Kidney epithelial cell (primary cell): ENCODE results near the gene SORT1. TPM values are rescaled to one million over a fixed set of nuclear protein-coding genes. Genes with fewer than 3 reads are reported as not detected.

Source experiments
- DNase-seq: peaks from one replicate; pipeline ENCODE4 v3.0.0-alpha.2; 2010; ENCODE audit warnings: low read depth
- H3K27me3 ChIP-seq: 2 replicates; pipeline ENCODE4 v1.6.0; 2011; ENCODE audit warnings: low read length; ENCODE audit not compliant: control insufficient read depth, insufficient read depth
- H3K36me3 ChIP-seq: 2 replicates; pipeline ENCODE4 v1.5.1; 2011; ENCODE audit warnings: low read length; ENCODE audit not compliant: control insufficient read depth, insufficient read depth
- H3K4me3 ChIP-seq: 2 replicates; pipeline ENCODE4 v1.5.1; 2011; ENCODE audit warnings: low read depth, mild to moderate bottlenecking, control low read depth, low read length
- total RNA-seq: library from RNA; depleted of rRNA; stranded (reverse); fragments of >200 nt; gene quantifications from 2 replicates; pipeline ENCODE4 v1.2.3, GENCODE V29; 2015
- TF ChIP-seq, protein P1 (sequence below): IDR thresholded peaks from 2 replicates; pipeline ENCODE4 v1.5.1; 2011; ENCODE audit warnings: mild to moderate bottlenecking, moderate library complexity, low read length, control low read depth, inconsistent platforms; ENCODE audit not compliant: insufficient read depth, poor library complexity, severe bottlenecking

The SORT1 gene
- total RNA-seq, 1 donor from 2014 or later, result 65.2 TPM

DNA sequence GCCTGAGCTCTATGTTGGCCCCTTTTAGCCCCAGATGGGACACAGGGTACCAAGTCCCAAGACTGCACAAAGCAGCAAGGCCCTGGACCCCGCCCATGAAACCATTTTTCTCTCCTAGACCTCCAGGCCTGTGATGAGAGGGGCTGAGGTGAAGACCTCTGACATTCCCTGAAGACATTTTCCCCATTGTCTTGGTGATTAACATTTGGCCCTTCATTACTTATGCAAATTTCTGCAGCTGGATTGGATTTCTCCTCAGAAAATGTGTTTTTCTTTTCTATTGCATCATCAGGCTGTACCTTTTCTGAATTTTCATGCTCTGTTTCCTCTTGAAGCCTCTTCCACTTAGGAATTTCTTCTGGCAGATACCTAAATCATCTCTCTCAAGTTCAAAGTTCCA, 36.8 kb upstream of the SORT1 start:
- Histone ChIP-seq H3K4me3 (no peak overlapping the region), H3K36me3 (no peaks in the 10 kb centered on the region), H3K27me3 (no peaks in the 10 kb centered on the region)
- DNase-seq, result no peak
- TF ChIP-seq, protein P1, sequence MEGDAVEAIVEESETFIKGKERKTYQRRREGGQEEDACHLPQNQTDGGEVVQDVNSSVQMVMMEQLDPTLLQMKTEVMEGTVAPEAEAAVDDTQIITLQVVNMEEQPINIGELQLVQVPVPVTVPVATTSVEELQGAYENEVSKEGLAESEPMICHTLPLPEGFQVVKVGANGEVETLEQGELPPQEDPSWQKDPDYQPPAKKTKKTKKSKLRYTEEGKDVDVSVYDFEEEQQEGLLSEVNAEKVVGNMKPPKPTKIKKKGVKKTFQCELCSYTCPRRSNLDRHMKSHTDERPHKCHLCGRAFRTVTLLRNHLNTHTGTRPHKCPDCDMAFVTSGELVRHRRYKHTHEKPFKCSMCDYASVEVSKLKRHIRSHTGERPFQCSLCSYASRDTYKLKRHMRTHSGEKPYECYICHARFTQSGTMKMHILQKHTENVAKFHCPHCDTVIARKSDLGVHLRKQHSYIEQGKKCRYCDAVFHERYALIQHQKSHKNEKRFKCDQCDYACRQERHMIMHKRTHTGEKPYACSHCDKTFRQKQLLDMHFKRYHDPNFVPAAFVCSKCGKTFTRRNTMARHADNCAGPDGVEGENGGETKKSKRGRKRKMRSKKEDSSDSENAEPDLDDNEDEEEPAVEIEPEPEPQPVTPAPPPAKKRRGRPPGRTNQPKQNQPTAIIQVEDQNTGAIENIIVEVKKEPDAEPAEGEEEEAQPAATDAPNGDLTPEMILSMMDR, result no peak

- Histone ChIP-seq H3K4me3 (no peak overlapping the region), H3K27me3 (no peaks in the 10 kb centered on the region), H3K36me3 (no peaks in the 10 kb centered on the region)
- DNase-seq, result no peak
- TF ChIP-seq, protein P1, result no peak
Observed at GRCh38 chr1:109433322-109433721, 35.6 kb upstream of the SORT1 start.

GRCh38 chr1:109432336-109432735, 34.6 kb upstream of the SORT1 start:
- Histone ChIP-seq H3K36me3 (no peaks in the 10 kb centered on the region), H3K4me3 (no peak overlapping the region), H3K27me3 (no peaks in the 10 kb centered on the region)
- DNase-seq, result no peak
- TF ChIP-seq, protein P1, result no peak

- H3K36me3 ChIP-seq, result no peaks in the 10 kb centered on the region
- TF ChIP-seq, protein P1, result no peak
- no peak for DNase-seq
- no peaks in the 10 kb centered on the region for H3K27me3 ChIP-seq
- peak overlapping the region; percentile 86 for H3K4me3 ChIP-seq
Observed at GRCh38 chr1:109427171-109427467, 29.4 kb upstream of the SORT1 start.

GRCh38 chr1:109426281-109427170, 28.8 kb upstream of the SORT1 start, which contains the start of gene PSMA5:
TSS of gene PSMA5 (minus strand) at chr1:109426448. CDS start at chr1:109426330, 118 bp downstream.
- no peaks in the 10 kb centered on the region for H3K27me3 ChIP-seq
- TF ChIP-seq, protein P1, result no peak
- DNase-seq, result peak; percentile 99
- no peaks in the 10 kb centered on the region for H3K36me3 ChIP-seq
- H3K4me3 ChIP-seq, result peak within 1 kb of the TSS; percentile 86
